HL-60 (cell line): ENCODE measurements around the gene HLA-C.

Experiments
- POLR2AphosphoS5 ChIP-seq: IDR thresholded peaks from 2 replicates; pipeline ENCODE4 v1.6.1; 2012; ENCODE audit warnings: low read depth
- TF ChIP-seq, protein P1 (sequence below): IDR thresholded peaks from one replicate; pipeline ENCODE4 v1.5.1; 2011; ENCODE audit warnings: low read length, control low read depth, inconsistent platforms; ENCODE audit not compliant: insufficient read depth

DNA sequence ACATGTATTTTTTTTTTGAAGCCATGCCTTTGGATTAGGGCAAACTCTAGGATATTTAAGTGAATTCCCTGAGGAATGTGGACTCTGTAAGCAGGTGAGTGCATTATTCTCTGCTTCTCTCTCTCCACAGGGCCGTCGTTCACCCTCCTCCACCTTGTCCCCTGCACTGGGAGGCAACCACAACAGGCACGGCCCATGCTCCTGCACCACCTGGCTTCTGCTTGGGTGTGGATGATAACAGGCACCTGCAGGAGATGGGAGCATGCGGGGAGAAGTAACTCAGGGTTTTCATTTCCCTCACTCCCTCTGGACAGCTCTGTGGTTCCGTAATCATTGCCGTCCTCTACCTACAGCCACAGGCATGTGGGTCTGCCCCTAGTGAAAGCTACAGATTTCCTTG, 43.4 kb downstream of the HLA-C start:
- TF ChIP-seq POLR2AphosphoS5: no peak
- TF ChIP-seq, protein P1, sequence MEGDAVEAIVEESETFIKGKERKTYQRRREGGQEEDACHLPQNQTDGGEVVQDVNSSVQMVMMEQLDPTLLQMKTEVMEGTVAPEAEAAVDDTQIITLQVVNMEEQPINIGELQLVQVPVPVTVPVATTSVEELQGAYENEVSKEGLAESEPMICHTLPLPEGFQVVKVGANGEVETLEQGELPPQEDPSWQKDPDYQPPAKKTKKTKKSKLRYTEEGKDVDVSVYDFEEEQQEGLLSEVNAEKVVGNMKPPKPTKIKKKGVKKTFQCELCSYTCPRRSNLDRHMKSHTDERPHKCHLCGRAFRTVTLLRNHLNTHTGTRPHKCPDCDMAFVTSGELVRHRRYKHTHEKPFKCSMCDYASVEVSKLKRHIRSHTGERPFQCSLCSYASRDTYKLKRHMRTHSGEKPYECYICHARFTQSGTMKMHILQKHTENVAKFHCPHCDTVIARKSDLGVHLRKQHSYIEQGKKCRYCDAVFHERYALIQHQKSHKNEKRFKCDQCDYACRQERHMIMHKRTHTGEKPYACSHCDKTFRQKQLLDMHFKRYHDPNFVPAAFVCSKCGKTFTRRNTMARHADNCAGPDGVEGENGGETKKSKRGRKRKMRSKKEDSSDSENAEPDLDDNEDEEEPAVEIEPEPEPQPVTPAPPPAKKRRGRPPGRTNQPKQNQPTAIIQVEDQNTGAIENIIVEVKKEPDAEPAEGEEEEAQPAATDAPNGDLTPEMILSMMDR: no peak
